ENCODE measurements around the gene JAK1. TPM values are rescaled to one million over a fixed set of nuclear protein-coding genes. Genes with fewer than 3 reads are reported as not detected.
A peak's percentile ranks its signal among the peaks of the same experiment; 100 is the strongest.

Gene JAK1
- total and polyA plus RNA-seq, 7 donors: 33.7 to 137 (median 101) TPM

GRCh38 chr1:64892576-64893573 lies 73.5 kb downstream of the JAK1 start:
- Histone ChIP-seq H3K27ac (peak overlapping the region; percentile 33), H3K4me3 (no peak overlapping the region), H3K4me1 (peaks cover 72% of the 10 kb centered on the region), H3K27me3 (ENCODE audit: insufficient read depth in 3 of 3, low read length in 2 of 3) (no peaks in the 10 kb centered on the region), H3K36me3 (ENCODE audit: insufficient read depth in 1 of 2, low read depth in 1 of 2) (no peaks in the 10 kb centered on the region), H3K9me3 (no peaks in the 10 kb centered on the region)
- no peak for ATAC-seq
- WGBS, 3 donors: 59 to 65% (median 59%) methylated on average over 5 of the region's 5 CpGs
- no peak for TF ChIP-seq CTCF (IDR thresholded peaks at IDR 0.05)
- no peak for DNase-seq
- intact Hi-C loops (cut with DNase I): loop anchor here (5.0 to 10.0 kb wide), 2 partner anchors 74 to 172 kb away; partner anchors contain the start of gene JAK1 (in 2 of the 2)

- ATAC-seq (peak; percentile 24 to 55 (median 52)), DNase-seq (no peak)
- TF ChIP-seq CTCF (IDR thresholded peaks at IDR 0.05): no peak
- H3K27ac ChIP-seq: peak overlapping the region; percentile 79
- peaks cover 76% of the 10 kb centered on the region for H3K4me1 ChIP-seq
- H3K9me3 ChIP-seq: no peaks in the 10 kb centered on the region
- H3K27me3 ChIP-seq (ENCODE audit: insufficient read depth in 3 of 3, low read length in 2 of 3): no peaks in the 10 kb centered on the region
- no peaks in the 10 kb centered on the region for H3K36me3 ChIP-seq (ENCODE audit: insufficient read depth in 1 of 2, low read depth in 1 of 2)
- WGBS, 3 donors: 28 to 30% (median 29%) methylated on average over 3 of the region's 3 CpGs
- intact Hi-C loops (cut with DNase I): loop anchor here (5.0 to 10.0 kb wide), 2 partner anchors 76 to 173 kb away; partner anchors contain the start of gene JAK1 (in 2 of the 2)
- peak overlapping the region; percentile 43 for H3K4me3 ChIP-seq
These were observed 74.9 kb downstream of the JAK1 start for GRCh38 chr1:64891448-64891825.

GRCh38 chr1:64890699-64891447 lies 75.5 kb downstream of the JAK1 start:
- Histone ChIP-seq H3K4me3 (peak overlapping the region; percentile 43), H3K27ac (peak overlapping the region; percentile 79), H3K27me3 (ENCODE audit: insufficient read depth in 3 of 3, low read length in 2 of 3) (no peaks in the 10 kb centered on the region), H3K9me3 (no peaks in the 10 kb centered on the region), H3K4me1 (peaks cover 71% of the 10 kb centered on the region), H3K36me3 (ENCODE audit: insufficient read depth in 1 of 2, low read depth in 1 of 2) (no peaks in the 10 kb centered on the region)
- WGBS, 3 donors: 27 to 49% (median 31%) methylated on average over 10 of the region's 10 CpGs
- intact Hi-C loops (cut with DNase I): loop anchor here (5.0 to 10.0 kb wide), 2 partner anchors 76 to 174 kb away; partner anchors contain the start of gene JAK1 (in 2 of the 2)
- no peak for TF ChIP-seq CTCF (IDR thresholded peaks at IDR 0.05)
- DNase-seq (no peak), ATAC-seq (peak; percentile 59 to 75 (median 62))

GRCh38 chr1:64887689-64888217 lies 78.6 kb downstream of the JAK1 start:
- H3K27me3 ChIP-seq (ENCODE audit: insufficient read depth in 3 of 3, low read length in 2 of 3): no peaks in the 10 kb centered on the region
- H3K36me3 ChIP-seq (ENCODE audit: insufficient read depth in 1 of 2, low read depth in 1 of 2): peaks cover 2 to 9% of the 10 kb centered on the region in 2 donors
- ATAC-seq (no peak), DNase-seq (no peak)
- no peak for TF ChIP-seq CTCF (IDR thresholded peaks at IDR 0.05)
- H3K4me1 ChIP-seq: peaks cover 48% of the 10 kb centered on the region
- no peak overlapping the region for H3K27ac ChIP-seq
- no peak overlapping the region for H3K4me3 ChIP-seq
- 46 to 62% (median 49%) methylated on average over 4 of the region's 4 CpGs for WGBS, 3 donors
- H3K9me3 ChIP-seq: no peaks in the 10 kb centered on the region
- intact Hi-C loops (cut with DNase I): no loop called here

Data from psoas muscle (tissue), 8 donors.